HG03097 (cell line): ENCODE results near the gene LKAAEAR1.

ENCODE experiments used
- ATAC-seq: cut with Tn5 transposase; IDR thresholded peaks from one replicate; pipeline ENCODE4 v1.9.1; 2021; ENCODE audit not compliant: unreplicated experiment, low FRiP score

The LKAAEAR1 gene

GRCh38 chr20:64080813-64081623 lies 3.2 kb downstream of the LKAAEAR1 start:
- no peak for ATAC-seq

GRCh38 chr20:64080013-64080812 lies 4.0 kb downstream of the LKAAEAR1 start, which contains the start of gene OPRL1:
TSS of gene OPRL1 (plus strand) at chr20:64080082. CDS start at chr20:64092721, 12,639 bp downstream.
- ATAC-seq = no peak

- peak; percentile 29 for ATAC-seq
Measured at GRCh38 chr20:64079273-64080012, 4.8 kb downstream of the LKAAEAR1 start, which contains the start of gene RGS19. TSS of gene RGS19 (minus strand) at chr20:64079518. CDS start at chr20:64076886, 2,632 bp downstream.

GRCh38 chr20:64078934-64079272 lies 5.3 kb downstream of the LKAAEAR1 start:
- no peak for ATAC-seq

GRCh38 chr20:64077876-64078551 lies 6.2 kb downstream of the LKAAEAR1 start:
- ATAC-seq = no peak

- ATAC-seq = no peak
Measured at GRCh38 chr20:64077541-64077875, 6.7 kb downstream of the LKAAEAR1 start.

- no peak for ATAC-seq
Measured at GRCh38 chr20:64077094-64077493, 7.1 kb downstream of the LKAAEAR1 start.

GRCh38 chr20:64076061-64076997 lies 7.9 kb downstream of the LKAAEAR1 start:
- ATAC-seq = no peak

- ATAC-seq = no peak
Measured at GRCh38 chr20:64075556-64075955, 8.6 kb downstream of the LKAAEAR1 start.

GRCh38 chr20:64074963-64075362 lies 9.2 kb downstream of the LKAAEAR1 start:
- ATAC-seq = no peak

GRCh38 chr20:64074184-64074789 lies 9.9 kb downstream of the LKAAEAR1 start:
- ATAC-seq = no peak

GRCh38 chr20:64073476-64074183 lies 10.6 kb downstream of the LKAAEAR1 start:
- no peak for ATAC-seq

GRCh38 chr20:64072498-64073063 lies 11.6 kb downstream of the LKAAEAR1 start:
- no peak for ATAC-seq

- no peak for ATAC-seq
Measured at GRCh38 chr20:64071341-64072332, 12.6 kb downstream of the LKAAEAR1 start.

GRCh38 chr20:64070244-64070993 lies 13.8 kb downstream of the LKAAEAR1 start:
- ATAC-seq = no peak

- no peak for ATAC-seq
Measured at GRCh38 chr20:64069614-64070243, 14.5 kb downstream of the LKAAEAR1 start.
